Epidermal melanocyte (primary cell): Measurements from ENCODE around the gene NEURL3.

ENCODE experiments used
- DNase-seq: peaks from one replicate; pipeline ENCODE4 v3.0.0; 2011; ENCODE audit warnings: low spot score; ENCODE audit not compliant: insufficient read length

Gene NEURL3

GRCh38 chr2:96528006-96528699, 23.0 kb upstream of the NEURL3 start:
- DNase-seq = no peak

- no peak for DNase-seq
Observed at GRCh38 chr2:96527286-96528005, 22.3 kb upstream of the NEURL3 start.

GRCh38 chr2:96526615-96527285, 21.6 kb upstream of the NEURL3 start:
- no peak for DNase-seq

GRCh38 chr2:96526101-96526591, 21.0 kb upstream of the NEURL3 start:
- no peak for DNase-seq

GRCh38 chr2:96525211-96525507, 20.0 kb upstream of the NEURL3 start:
- DNase-seq = no peak

- DNase-seq = no peak
Observed at GRCh38 chr2:96524482-96525210, 19.5 kb upstream of the NEURL3 start.

- no peak for DNase-seq
Observed at GRCh38 chr2:96523659-96524481, 18.7 kb upstream of the NEURL3 start.

- no peak for DNase-seq
Observed at GRCh38 chr2:96522304-96523203, 17.4 kb upstream of the NEURL3 start.

- DNase-seq = no peak
Observed at GRCh38 chr2:96521219-96521618, 16.1 kb upstream of the NEURL3 start.

GRCh38 chr2:96520697-96521096, 15.5 kb upstream of the NEURL3 start:
- no peak for DNase-seq

- DNase-seq = no peak
Observed at GRCh38 chr2:96520231-96520630, 15.1 kb upstream of the NEURL3 start.

GRCh38 chr2:96517079-96517478, 11.9 kb upstream of the NEURL3 start:
- no peak for DNase-seq

GRCh38 chr2:96514521-96514920, 9.4 kb upstream of the NEURL3 start:
- DNase-seq = no peak

GRCh38 chr2:96512341-96512740, 7.2 kb upstream of the NEURL3 start:
- DNase-seq = no peak

- DNase-seq = no peak
Observed at GRCh38 chr2:96511851-96512250, 6.7 kb upstream of the NEURL3 start.

GRCh38 chr2:96510931-96511595, 5.9 kb upstream of the NEURL3 start:
- no peak for DNase-seq

- DNase-seq = no peak
Observed at GRCh38 chr2:96509847-96510230, 4.7 kb upstream of the NEURL3 start.

GRCh38 chr2:96509114-96509846, 4.1 kb upstream of the NEURL3 start:
- peak; percentile 65 for DNase-seq
